D341Med (cell line): ENCODE results near the gene COL17A1.
A peak's percentile ranks its signal among the peaks of the same experiment; 100 is the strongest.

Source experiments
- DNase-seq: peaks from one replicate; pipeline ENCODE4 v3.0.0; 2012; ENCODE audit warnings: low spot score

COL17A1 gene

GRCh38 chr10:104032144-104032775 is 53.4 kb downstream of the COL17A1 start:
- no peak for DNase-seq

- no peak for DNase-seq
Observed at GRCh38 chr10:104031631-104032030, 54.0 kb downstream of the COL17A1 start.

- no peak for DNase-seq
Observed at GRCh38 chr10:104029521-104029860, 56.2 kb downstream of the COL17A1 start.

- DNase-seq, result no peak
Observed at GRCh38 chr10:104028823-104029520, 56.7 kb downstream of the COL17A1 start.

GRCh38 chr10:104028146-104028545 is 57.5 kb downstream of the COL17A1 start:
- peak; percentile 55 for DNase-seq

- DNase-seq, result no peak
Observed at GRCh38 chr10:104026762-104027161, 58.9 kb downstream of the COL17A1 start.

GRCh38 chr10:104025524-104025923 is 60.2 kb downstream of the COL17A1 start:
- DNase-seq, result no peak

GRCh38 chr10:104022026-104022425 is 63.7 kb downstream of the COL17A1 start:
- DNase-seq, result no peak

- DNase-seq, result no peak
Observed at GRCh38 chr10:104021246-104021645, 64.4 kb downstream of the COL17A1 start.

GRCh38 chr10:104020020-104020419 is 65.7 kb downstream of the COL17A1 start:
- no peak for DNase-seq

GRCh38 chr10:104018471-104018870 is 67.2 kb downstream of the COL17A1 start:
- no peak for DNase-seq

GRCh38 chr10:104016661-104017060 is 69.0 kb downstream of the COL17A1 start:
- DNase-seq, result no peak

- no peak for DNase-seq
Observed at GRCh38 chr10:104014176-104014575, 71.5 kb downstream of the COL17A1 start.

GRCh38 chr10:104013489-104013888 is 72.2 kb downstream of the COL17A1 start:
- DNase-seq, result no peak

GRCh38 chr10:104011904-104012303 is 73.8 kb downstream of the COL17A1 start:
- no peak for DNase-seq

GRCh38 chr10:104005172-104005863 is 80.4 kb downstream of the COL17A1 start:
- no peak for DNase-seq

- DNase-seq, result no peak
Observed at GRCh38 chr10:104002911-104003310, 82.8 kb downstream of the COL17A1 start.

- no peak for DNase-seq
Observed at GRCh38 chr10:103998805-103999204, 86.9 kb downstream of the COL17A1 start.

- DNase-seq, result no peak
Observed at GRCh38 chr10:103995134-103995533, 90.5 kb downstream of the COL17A1 start.

GRCh38 chr10:103991393-103992128 is 94.1 kb downstream of the COL17A1 start:
- DNase-seq, result no peak

GRCh38 chr10:103990531-103990930 is 95.1 kb downstream of the COL17A1 start:
- DNase-seq, result no peak

GRCh38 chr10:103990121-103990520 is 95.6 kb downstream of the COL17A1 start:
- no peak for DNase-seq

- no peak for DNase-seq
Observed at GRCh38 chr10:103986360-103986759, 99.3 kb downstream of the COL17A1 start.
